H1 (cell line): ENCODE data around the gene TRIB2. TPM values are rescaled to one million over a fixed set of nuclear protein-coding genes. Genes with fewer than 3 reads are reported as not detected.

Source experiments
- CTCF ChIA-PET: fragments of 300-600 bp; sonication (Branson Sonifier 250); formaldehyde crosslinking; loops from one replicate; lab custom pipeline; 2021; ENCODE audit not compliant: partially characterized antibody; lab: Charles Lee
- POLR2A ChIA-PET: fragments of 300-600 bp; sonication (Branson Sonifier 250); formaldehyde crosslinking; loops from one replicate; lab custom pipeline; 2021; ENCODE audit warnings: inconsistent platforms; ENCODE audit not compliant: partially characterized antibody; lab: Charles Lee
- DNase-seq, 2 experiments: peaks; one replicate each; pipeline versions ENCODE4 v3.0.0 to v3.0.0-alpha.2; 2010 to 2022; ENCODE audit warnings: low spot score in 2 of 2, low read depth in 1 of 2, mixed read lengths in 1 of 2
- FAIRE-seq: peaks from 2 replicates; lab custom pipeline; 2011; peaks lifted over from hg19 to GRCh38; lab: Jason Lieb, UNC
- H2AFZ ChIP-seq: 2 replicates; pipeline ENCODE4 v1.8.1; 2012; ENCODE audit warnings: low read length, inconsistent platforms
- H2AK5ac ChIP-seq: 2 replicates; pipeline ENCODE4 v1.6.1; 2013; ENCODE audit warnings: low read depth, low read length
- H2BK120ac ChIP-seq: replicated peaks from 2 replicates; pipeline ENCODE3; 2013; ENCODE audit warnings: low read depth, low read length, inconsistent platforms
- H2BK12ac ChIP-seq: 2 replicates; pipeline ENCODE4 v1.6.1; 2013; ENCODE audit warnings: low read depth, low read length
- H2BK15ac ChIP-seq: 2 replicates; pipeline ENCODE4 v1.6.1; 2013; ENCODE audit warnings: low read length
- H2BK20ac ChIP-seq: 2 replicates; pipeline ENCODE4 v1.6.1; 2013; ENCODE audit warnings: low read length
- H2BK5ac ChIP-seq: 2 replicates; pipeline ENCODE4 v1.6.1; 2013; ENCODE audit warnings: low read depth, low read length
- H3K14ac ChIP-seq: 2 replicates; pipeline ENCODE4 v1.6.1; 2013; ENCODE audit warnings: inconsistent platforms; ENCODE audit not compliant: insufficient read length
- H3K18ac ChIP-seq: 2 replicates; pipeline ENCODE4 v1.6.1; 2013; ENCODE audit warnings: low read length; ENCODE audit errors: extremely low read depth
- H3K23ac ChIP-seq: 2 replicates; pipeline ENCODE4 v1.6.1; 2013; ENCODE audit warnings: inconsistent platforms; ENCODE audit not compliant: insufficient read length
- H3K23me2 ChIP-seq: 2 replicates; pipeline ENCODE4 v1.6.1; 2013; ENCODE audit warnings: low read depth, low read length
- H3K27ac ChIP-seq: 2 replicates; pipeline ENCODE4 v1.6.1; 2011; ENCODE audit warnings: low read depth, low read length, inconsistent platforms
- H3K27me3 ChIP-seq, 4 experiments: replicated peaks in 1 of 4; 1 replicate in 1 of 4; 2 replicates in 3 of 4; pipeline versions ENCODE4 v1.6.1 to v1.8.1; 2011 to 2013; ENCODE audit warnings: low read length in 3 of 4, mild to moderate bottlenecking in 3 of 4, inconsistent platforms in 2 of 4, mixed read lengths in 2 of 4, moderate library complexity in 1 of 4; ENCODE audit not compliant: control insufficient read depth in 3 of 4, insufficient read depth in 3 of 4; ENCODE audit errors: extremely low read depth in 1 of 4
- H3K36me3 ChIP-seq, 4 experiments: 2 replicates each; pipeline versions ENCODE4 v1.6.1 to v1.8.1; 2011 to 2013; ENCODE audit warnings: mild to moderate bottlenecking in 4 of 4, low read length in 3 of 4, moderate library complexity in 2 of 4, control low read depth in 1 of 4, inconsistent platforms in 1 of 4; ENCODE audit not compliant: insufficient read depth in 4 of 4, control insufficient read depth in 2 of 4
- H3K4ac ChIP-seq: replicated peaks from 2 replicates; pipeline ENCODE3; 2013; ENCODE audit warnings: low read length, low read depth, mixed read lengths, inconsistent platforms; ENCODE audit not compliant: insufficient read length
- H3K4me1 ChIP-seq, 4 experiments: replicated peaks in 1 of 4; 1 replicate in 1 of 4; 2 replicates in 3 of 4; pipeline versions ENCODE4 v1.6.1 to v1.8.1; 2011 to 2013; ENCODE audit warnings: low read length in 3 of 4, inconsistent platforms in 2 of 4, mixed read lengths in 1 of 4; ENCODE audit not compliant: insufficient read depth in 4 of 4, control insufficient read depth in 3 of 4
- H3K4me2 ChIP-seq, 2 experiments: 2 replicates each; pipeline versions ENCODE4 v1.6.1 to v1.8.1; 2011 to 2013; ENCODE audit warnings: low read depth in 2 of 2, low read length in 2 of 2, control low read depth in 1 of 2, inconsistent platforms in 1 of 2, mild to moderate bottlenecking in 1 of 2; ENCODE audit not compliant: insufficient read depth in 1 of 2
- H3K4me3 ChIP-seq, 4 experiments: fragments of 200-600, 300-600 bp in 1 of 4; sonication (generic), shearing (Covaris generic), sonication (Bioruptor Twin) in 1 of 4; 2 replicates each; pipeline versions ENCODE4 v1.5.1 to v1.8.1; 2011 to 2016; ENCODE audit warnings: low read length in 4 of 4, low read depth in 3 of 4, control low read depth in 2 of 4, inconsistent platforms in 2 of 4, mild to moderate bottlenecking in 2 of 4, mixed read lengths in 1 of 4, moderate library complexity in 1 of 4; ENCODE audit not compliant: insufficient read depth in 2 of 4; ENCODE audit errors: extremely low read depth in 1 of 4
- H3K56ac ChIP-seq: replicated peaks from 2 replicates; pipeline ENCODE3; 2013; ENCODE audit warnings: low read depth, mild to moderate bottlenecking, mixed read lengths, low read length, inconsistent platforms; ENCODE audit not compliant: insufficient read length
- H3K79me1 ChIP-seq: 2 replicates; pipeline ENCODE4 v1.6.1; 2013; ENCODE audit warnings: low read depth, low read length, control low read depth
- H3K79me2 ChIP-seq, 2 experiments: 2 replicates each; pipeline versions ENCODE4 v1.6.1 to v1.8.1; 2012 to 2013; ENCODE audit warnings: low read length in 2 of 2, mild to moderate bottlenecking in 2 of 2, inconsistent platforms in 1 of 2; ENCODE audit not compliant: insufficient read depth in 2 of 2, control insufficient read depth in 1 of 2
- H3K9ac ChIP-seq, 4 experiments: replicated peaks in 1 of 4; 1 replicate in 1 of 4; 2 replicates in 3 of 4; pipeline versions ENCODE4 v1.6.1 to v1.8.1; 2011 to 2013; ENCODE audit warnings: low read depth in 3 of 4, low read length in 3 of 4, control low read depth in 2 of 4, mild to moderate bottlenecking in 2 of 4, moderate library complexity in 2 of 4, inconsistent platforms in 1 of 4; ENCODE audit errors: extremely low read depth in 1 of 4
- H3K9me3 ChIP-seq, 2 experiments: 2 replicates each; pipeline versions ENCODE4 v1.6.1 to v1.8.1; 2012 to 2013; ENCODE audit warnings: mild to moderate bottlenecking in 2 of 2, moderate library complexity in 2 of 2, control low read depth in 1 of 2, inconsistent platforms in 1 of 2, low read depth in 1 of 2, low read length in 1 of 2, mixed read lengths in 1 of 2; ENCODE audit not compliant: insufficient read depth in 2 of 2
- H4K20me1 ChIP-seq, 2 experiments: replicated peaks in 1 of 2; 2 replicates each; pipeline versions ENCODE3 to v1.8.1; 2011 to 2013; ENCODE audit warnings: inconsistent platforms in 2 of 2, low read length in 2 of 2, mild to moderate bottlenecking in 1 of 2; ENCODE audit not compliant: insufficient read depth in 2 of 2, control insufficient read depth in 1 of 2
- H4K5ac ChIP-seq: 2 replicates; pipeline ENCODE4 v1.6.1; 2013; ENCODE audit warnings: low read length, low read depth, mixed read lengths, inconsistent platforms; ENCODE audit not compliant: insufficient read length
- H4K8ac ChIP-seq: 2 replicates; pipeline ENCODE4 v1.8.0; 2013; ENCODE audit warnings: mild to moderate bottlenecking, moderate library complexity, low read length, inconsistent platforms; ENCODE audit not compliant: insufficient read depth; ENCODE audit errors: extremely low read depth
- H4K91ac ChIP-seq: replicated peaks from 2 replicates; pipeline ENCODE3; 2013; ENCODE audit warnings: low read length, mixed read lengths, inconsistent platforms; ENCODE audit not compliant: insufficient read length
- BCL11A ChIP-seq, 2 experiments: IDR thresholded peaks; one replicate each; pipeline ENCODE4 v1.6.1; 2011; ENCODE audit warnings: low read depth in 2 of 2, low read length in 2 of 2, mild to moderate bottlenecking in 2 of 2
- CBX8 ChIP-seq: fragments of 300-800, 300-1000 bp; sonication (generic); IDR thresholded peaks from 2 replicates; pipeline ENCODE4 v1.7.1; 2016; ENCODE audit warnings: low read depth, low read length, borderline replicate concordance
- EP300 ChIP-seq, 2 experiments: IDR thresholded peaks; 1 replicate in 1 of 2; 2 replicates in 1 of 2; pipeline ENCODE4 v1.6.1; 2011 to 2012; ENCODE audit warnings: low read depth in 2 of 2, low read length in 2 of 2, mild to moderate bottlenecking in 2 of 2, borderline replicate concordance in 1 of 2, inconsistent platforms in 1 of 2, moderate library complexity in 1 of 2
- EZH2 ChIP-seq: fragments of 200-600 bp; sonication (generic); IDR thresholded peaks from 2 replicates; pipeline ENCODE4 v1.7.1; 2012; ENCODE audit warnings: low read depth, mild to moderate bottlenecking, moderate library complexity, low read length, inconsistent platforms; ENCODE audit not compliant: severe bottlenecking
- KDM4A ChIP-seq: IDR thresholded peaks from one replicate; pipeline ENCODE4 v1.7.1; 2012; ENCODE audit warnings: low read depth, mild to moderate bottlenecking, moderate library complexity, low read length, inconsistent platforms; ENCODE audit not compliant: severe bottlenecking
- MAX ChIP-seq: IDR thresholded peaks from 2 replicates; pipeline ENCODE4 v1.6.1; 2012; ENCODE audit warnings: inconsistent platforms
- SIN3A ChIP-seq, 2 experiments: IDR thresholded peaks in 1 of 2; conservative IDR thresholded peaks in 1 of 2; 2 replicates each; pipeline ENCODE4 v1.6.1; 2011 to 2012; ENCODE audit warnings: low read length in 2 of 2, improper control_type of control experiment in 1 of 2, low read depth in 1 of 2, mild to moderate bottlenecking in 1 of 2
- SIRT6 ChIP-seq: IDR thresholded peaks from one replicate; pipeline ENCODE4 v1.7.1; 2012; ENCODE audit warnings: low read length, inconsistent platforms
- SIX5 ChIP-seq: IDR thresholded peaks from 2 replicates; pipeline ENCODE4 v1.6.1; 2011; ENCODE audit warnings: mild to moderate bottlenecking, low read depth, low read length
- SP4 ChIP-seq: IDR thresholded peaks from 2 replicates; pipeline ENCODE4 v1.6.1; 2012; ENCODE audit warnings: low read length, inconsistent platforms
- TAF7 ChIP-seq: optimal IDR thresholded peaks from 2 replicates; pipeline ENCODE3; 2011; ENCODE audit warnings: low read depth, mild to moderate bottlenecking, inconsistent platforms, low read length, moderate library complexity, borderline replicate concordance
- WGBS, 2 experiments: shearing (Covaris generic) in 1 of 2; methylation state at CpG; one replicate each; pipeline versions ENCODE4 v1.1.6 to v1.1.7; 2013 to 2015; ENCODE audit warnings: low lambda C conversion rate in 2 of 2, mixed read lengths in 2 of 2, inconsistent platforms in 1 of 2, low coverage in 1 of 2, missing lambda C conversion rate in 1 of 2; ENCODE audit not compliant: insufficient replicate concordance in 2 of 2, insufficient coverage in 1 of 2, insufficient read length in 1 of 2; ENCODE audit errors: extremely low coverage in 1 of 2, missing lambda C conversion rate in 1 of 2; 5-methylcytosine and 5-hydroxymethylcytosine counted together
- polyA plus RNA-seq, 7 experiments: library from polyadenylated mRNA; depleted of rRNA in 3 of 7; stranded (reverse) in 5 of 7; unstranded in 2 of 7; fragments of >200 nt in 5 of 7; fragments of 200-250 nt in 2 of 7; gene quantifications; 1 replicate in 5 of 7; 2 replicates in 1 of 7; 4 replicates in 1 of 7; pipeline versions ENCODE4 v1.2.1 to v1.2.3, GENCODE V29; 2011 to 2013; ENCODE audit warnings: missing spikeins in 2 of 7, mixed read lengths in 2 of 7
- total RNA-seq: library from RNA; stranded (reverse); fragmentation: NEBNext Ultra II Directional; extraction: Animal tissue kit (Norgen Biotek cat#: 25700); gene quantifications from 2 replicates; pipeline ENCODE4 v1.2.1, GENCODE V29; 2021

TRIB2 gene
- total and polyA plus RNA-seq, 2 of the 8 experiments (the other 6 are each of a cell fraction or from before 2014, with no cell fraction given): 40.8 to 57.0 TPM

- Histone ChIP-seq H3K27me3 (peaks cover 0 to 3% (median 1%) of the 10 kb centered on the region in 4 experiments; a peak in 4 of 7 replicates), H3K23me2 (no peaks in the 10 kb centered on the region), H4K8ac (no peak overlapping the region), H3K4ac (no peak overlapping the region), H3K18ac (0 out of 2 replicates have a peak overlapping the region, but pooled peaks have one; percentile 3), H3K79me1 (no peaks in the 10 kb centered on the region), H3K9me3 (no peaks in the 10 kb centered on the region), H3K79me2 (no peaks in the 10 kb centered on the region), H3K4me3 (no peak overlapping the region), H3K27ac (no peak overlapping the region), H3K4me1 (peaks cover 1 to 11% (median 7%) of the 10 kb centered on the region in 4 experiments; a peak in 5 of 7 replicates), H3K36me3 (no peaks in the 10 kb centered on the region), H2AFZ (no peak overlapping the region), H2BK20ac (no peak overlapping the region), H4K91ac (peak overlapping the region; percentile 32), H2AK5ac (no peak overlapping the region), H3K9ac (no peak overlapping the region), H3K4me2 (no peak overlapping the region), H2BK120ac (no peak overlapping the region), H4K20me1 (no peaks in the 10 kb centered on the region), H2BK12ac (0 out of 2 replicates have a peak overlapping the region, but pooled peaks have one; percentile 30), H4K5ac (no peak overlapping the region), H2BK15ac (no peak overlapping the region), H2BK5ac (no peak overlapping the region), H3K56ac (no peak overlapping the region), H3K23ac (no peak overlapping the region), H3K14ac (no peak overlapping the region)
- TF ChIP-seq EZH2 (no peak), MAX (no peak), SIRT6 (no peak), EP300 (IDR thresholded peaks at IDR 0.05; ENCODE audit: borderline replicate concordance in 1 of 2, low read depth in 2 of 2, low read length in 2 of 2) (no peak), TAF7 (no peak), BCL11A (IDR thresholded peaks at IDR 0.05; ENCODE audit: low read depth in 2 of 2, low read length in 2 of 2) (no peak), SP4 (no peak), SIX5 (no peak), SIN3A (conservative IDR thresholded peaks at IDR 0.05 in 1 of 2, IDR thresholded peaks at IDR 0.05 in 1 of 2; ENCODE audit: low read depth in 1 of 2, low read length in 2 of 2) (no peak), KDM4A (no peak), CBX8 (no peak)
- FAIRE-seq (no peak), DNase-seq (no peak)
- WGBS, 2 experiments: 91% methylated on average over 12 of the region's 12 CpGs; no CpG with 5 or more reads in 1 of the 2 experiments
- ChIA-PET CTCF (interaction anchor here (0.9 to 2.1 kb wide), 5 partner anchors 11 to 241 kb away, joined by 3 to 5 read pairs (median 3); no protein-coding TSS in a partner anchor), POLR2A (no interaction called here)
Measured at GRCh38 chr2:12766421-12766879, 49.7 kb downstream of the TRIB2 start.
